GM18519 (cell line): ENCODE measurements around the gene SLC25A44.

ENCODE experiments used
- ATAC-seq: cut with Tn5 transposase; IDR thresholded peaks from one replicate; pipeline ENCODE4 v1.9.1; 2021; ENCODE audit warnings: mild to moderate bottlenecking, moderate library complexity; ENCODE audit not compliant: unreplicated experiment, low FRiP score

SLC25A44 gene

GRCh38 chr1:156193488-156194299 lies at the start of gene SLC25A44:
Gene SLC25A44, plus strand, starts transcription at chr1:156194104. Its CDS starts 5,744 bp downstream, at chr1:156199848.
- peak; percentile 89 for ATAC-seq

- ATAC-seq, result no peak
Observed at GRCh38 chr1:156144742-156145141, 49.2 kb upstream of the SLC25A44 start.

GRCh38 chr1:156145650-156146019 lies 48.3 kb upstream of the SLC25A44 start:
- no peak for ATAC-seq

GRCh38 chr1:156146020-156146768 lies 47.7 kb upstream of the SLC25A44 start:
- no peak for ATAC-seq

GRCh38 chr1:156146769-156147405 lies 47.0 kb upstream of the SLC25A44 start:
- no peak for ATAC-seq

GRCh38 chr1:156148216-156148615 lies 45.7 kb upstream of the SLC25A44 start:
- ATAC-seq, result no peak

- no peak for ATAC-seq
Observed at GRCh38 chr1:156149374-156150332, 44.3 kb upstream of the SLC25A44 start.

- ATAC-seq, result no peak
Observed at GRCh38 chr1:156150333-156151011, 43.4 kb upstream of the SLC25A44 start.

GRCh38 chr1:156151093-156151688 lies 42.7 kb upstream of the SLC25A44 start:
- ATAC-seq, result no peak

GRCh38 chr1:156152628-156153027 lies 41.3 kb upstream of the SLC25A44 start:
- no peak for ATAC-seq

GRCh38 chr1:156153362-156153761 lies 40.5 kb upstream of the SLC25A44 start, which contains the start of gene SEMA4A:
Gene SEMA4A, plus strand, starts transcription at chr1:156153585. Its CDS starts 994 bp downstream, at chr1:156154579.
- ATAC-seq, result no peak

GRCh38 chr1:156154317-156154749 lies 39.6 kb upstream of the SLC25A44 start:
- ATAC-seq, result no peak

GRCh38 chr1:156155756-156156510 lies 38.0 kb upstream of the SLC25A44 start:
- ATAC-seq, result no peak

- no peak for ATAC-seq
Observed at GRCh38 chr1:156157506-156157905, 36.4 kb upstream of the SLC25A44 start.

- ATAC-seq, result no peak
Observed at GRCh38 chr1:156157966-156158365, 35.9 kb upstream of the SLC25A44 start.

- no peak for ATAC-seq
Observed at GRCh38 chr1:156160000-156160742, 33.7 kb upstream of the SLC25A44 start.

- no peak for ATAC-seq
Observed at GRCh38 chr1:156160743-156161171, 33.1 kb upstream of the SLC25A44 start.
